HPDE6-E6E7 (cell line): Measurements from ENCODE around the gene DSTYK.
"Not testable (repeated sequence)": the region's sequence is repeated elsewhere in the genome, so short reads cannot be mapped to it uniquely, and the experiment has no call there.

Source experiments
- DNase-seq: peaks from one replicate; pipeline ENCODE4 v3.0.0; 2011; ENCODE audit warnings: missing footprints; ENCODE audit errors: extremely low spot score

The DSTYK gene

DNA sequence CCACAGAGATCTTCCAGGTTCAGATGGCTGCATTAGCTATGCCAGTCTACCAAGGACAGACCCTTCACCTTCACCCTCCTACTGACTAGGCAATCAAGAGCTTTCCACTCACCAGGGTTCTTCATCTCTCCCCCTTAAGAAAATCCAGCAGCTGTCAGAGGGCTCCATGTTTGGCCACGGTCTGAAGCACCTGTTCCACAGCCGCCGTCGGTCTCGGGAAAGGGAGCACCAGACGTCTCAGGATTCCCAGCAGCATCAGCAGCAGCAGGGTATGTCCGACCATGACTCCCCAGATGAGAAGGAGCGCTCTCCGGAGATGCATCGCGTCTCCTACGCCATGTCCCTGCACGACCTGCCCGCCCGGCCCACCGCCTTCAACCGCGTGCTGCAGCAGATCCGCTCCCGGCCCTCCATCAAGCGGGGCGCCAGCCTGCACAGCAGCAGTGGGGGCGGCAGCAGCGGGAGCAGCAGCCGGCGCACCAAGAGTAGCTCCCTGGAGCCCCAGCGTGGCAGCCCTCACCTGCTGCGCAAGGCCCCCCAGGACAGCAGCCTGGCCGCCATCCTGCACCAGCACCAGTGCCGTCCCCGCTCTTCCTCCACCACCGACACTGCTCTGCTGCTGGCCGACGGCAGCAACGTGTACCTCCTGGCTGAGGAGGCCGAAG lies 30.0 kb upstream of the DSTYK start:
- no peak for DNase-seq

GRCh38 chr1:205240569-205240968 lies 29.1 kb upstream of the DSTYK start:
- no peak for DNase-seq

DNA sequence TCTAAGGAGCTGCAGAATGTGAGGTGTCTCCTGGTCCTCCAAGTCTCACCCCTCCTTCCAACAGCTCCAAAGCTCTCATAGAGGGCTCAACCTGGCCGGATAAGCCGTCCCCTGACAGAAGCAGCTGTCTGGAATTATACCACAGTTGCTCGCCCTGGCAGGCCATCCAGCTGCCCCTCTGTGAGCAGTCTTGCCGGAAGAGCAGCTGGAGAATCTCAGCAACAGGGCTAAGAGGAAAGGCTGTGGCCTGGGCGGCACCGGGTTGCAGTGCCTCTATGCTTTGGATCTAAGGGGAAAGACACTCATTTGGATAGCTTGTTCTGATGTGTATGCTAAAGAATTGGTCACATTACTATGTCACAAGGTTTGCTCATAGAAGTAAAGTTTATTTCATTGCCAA lies 28.6 kb upstream of the DSTYK start:
- no peak for DNase-seq

GRCh38 chr1:205239078-205239477 lies 27.6 kb upstream of the DSTYK start:
- DNase-seq: no peak

DNA sequence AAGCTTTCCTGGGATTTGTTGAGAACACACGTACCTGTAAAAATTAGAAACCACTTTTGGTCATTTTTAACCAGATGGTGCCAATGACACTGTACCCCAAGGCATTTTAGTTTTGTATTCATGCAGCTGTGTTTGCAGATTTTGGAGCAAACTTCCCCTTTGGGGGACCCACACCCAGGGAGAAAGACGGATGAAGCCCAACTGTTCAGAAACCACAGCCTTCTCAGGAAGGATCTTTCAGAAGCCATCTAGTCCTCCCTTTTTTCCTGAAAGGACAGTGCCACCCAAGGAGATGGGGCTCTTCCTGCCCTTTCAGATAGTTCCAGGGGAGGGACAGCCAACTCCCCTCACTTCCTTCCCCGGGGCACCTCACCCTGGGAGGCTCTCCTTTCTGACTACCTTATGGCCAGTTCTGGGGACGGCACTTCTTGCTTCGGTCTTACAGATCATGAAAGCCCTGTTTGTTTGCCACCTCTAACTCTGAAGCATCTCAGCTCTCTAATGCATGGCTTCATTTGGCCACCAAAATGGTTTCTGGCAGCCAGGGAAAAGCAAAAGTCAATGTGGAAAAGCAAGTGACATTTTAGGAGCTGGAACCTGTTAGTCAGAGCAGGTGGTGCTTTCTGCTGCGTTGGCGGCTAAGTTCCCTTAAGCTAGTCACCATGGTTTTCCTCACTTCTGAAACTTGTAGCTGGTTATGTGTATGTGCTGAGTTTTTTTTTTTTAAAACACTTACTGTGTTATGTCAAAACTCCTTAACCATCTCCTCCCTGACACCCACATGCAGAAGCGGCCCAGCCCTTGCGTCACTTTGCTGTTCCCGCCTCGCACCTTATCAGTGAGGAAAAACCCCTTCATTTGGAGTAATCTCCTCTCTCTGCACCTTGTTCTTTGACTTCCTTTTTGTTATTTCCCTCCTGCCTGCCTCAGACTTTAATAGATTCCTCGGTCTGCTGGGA lies 26.3 kb upstream of the DSTYK start:
- no peak for DNase-seq

- no peak for DNase-seq
Measured at GRCh38 chr1:205236951-205237475, 25.5 kb upstream of the DSTYK start.

GRCh38 chr1:205236526-205236925 lies 25.0 kb upstream of the DSTYK start:
- no peak for DNase-seq

- no peak for DNase-seq
Measured at GRCh38 chr1:205235951-205236350, 24.4 kb upstream of the DSTYK start.

GRCh38 chr1:205233986-205234385 lies 22.5 kb upstream of the DSTYK start:
- DNase-seq: not testable (repeated sequence)

DNA sequence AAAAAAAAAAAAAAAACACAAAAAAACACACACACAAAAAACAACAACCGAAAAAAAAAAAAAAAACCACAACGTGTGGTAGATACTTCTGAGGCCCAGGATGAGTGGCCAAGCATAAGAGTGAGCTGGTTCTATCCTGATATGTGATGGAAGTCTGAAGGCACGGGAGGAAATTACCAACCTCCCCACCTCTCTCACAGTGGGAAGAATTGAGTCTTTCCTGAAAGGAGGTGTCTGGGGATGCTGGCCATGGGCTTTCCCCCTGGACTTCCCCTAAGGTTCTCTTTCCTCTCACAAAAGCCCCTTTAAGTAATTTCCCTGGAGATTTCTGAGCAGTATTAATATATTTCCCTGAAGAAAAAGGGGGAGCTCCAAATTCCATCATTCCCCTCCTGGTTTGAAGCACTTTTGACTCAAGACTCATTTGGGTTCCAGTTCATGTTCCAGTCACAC lies 21.5 kb upstream of the DSTYK start:
- no peak for DNase-seq

DNA sequence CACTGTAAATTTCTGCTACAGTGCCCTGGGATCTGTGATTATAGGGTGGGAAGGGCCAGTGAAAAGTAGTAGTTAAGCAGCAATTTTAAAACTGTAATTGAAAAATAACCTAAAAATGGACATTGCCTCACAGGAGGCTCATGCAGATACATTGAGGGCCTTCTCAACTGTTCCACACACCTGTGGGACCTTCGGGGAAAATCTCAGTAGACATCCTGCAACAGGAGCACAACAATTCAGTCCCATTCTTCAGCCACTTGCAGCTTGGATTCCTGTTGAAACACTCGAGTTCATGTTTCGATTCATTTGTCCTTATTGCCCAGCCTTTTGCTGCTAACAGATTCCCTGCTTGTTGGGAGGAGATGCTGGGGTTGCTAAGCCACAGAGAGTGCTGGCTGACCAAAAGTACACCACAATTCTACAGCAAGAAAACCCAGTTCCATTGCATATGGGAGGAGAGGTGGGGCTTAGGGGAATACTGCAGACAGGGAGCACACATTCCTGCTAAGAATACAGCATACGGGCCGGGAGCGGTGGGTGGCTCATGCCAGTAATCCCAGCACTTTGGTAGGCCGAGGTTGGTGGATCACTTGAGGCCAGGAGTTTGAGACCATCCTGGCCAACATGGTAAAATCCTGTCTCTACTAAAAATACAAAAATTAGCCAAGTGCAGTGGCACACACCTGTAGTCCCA lies 20.8 kb upstream of the DSTYK start:
- no peak for DNase-seq

DNA sequence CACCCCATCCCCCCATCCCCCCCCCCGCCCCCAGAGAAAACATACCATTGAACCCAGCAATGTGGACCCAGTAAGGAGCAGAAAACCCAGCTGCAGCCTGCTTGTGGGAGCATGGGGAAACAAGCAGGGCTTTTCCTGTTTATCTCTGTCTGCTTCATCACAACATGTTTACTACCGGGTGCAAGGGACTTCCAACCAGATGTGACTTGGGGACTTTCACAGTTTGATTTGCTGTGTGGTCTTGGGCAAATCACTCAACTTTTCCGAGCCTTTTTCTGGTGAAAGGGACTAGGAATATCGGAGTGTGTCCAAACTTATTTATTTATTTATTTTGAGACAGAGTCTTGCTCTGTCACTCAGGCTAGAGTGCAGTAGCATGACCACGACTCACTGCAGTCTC lies 19.5 kb upstream of the DSTYK start:
- no peak for DNase-seq

DNA sequence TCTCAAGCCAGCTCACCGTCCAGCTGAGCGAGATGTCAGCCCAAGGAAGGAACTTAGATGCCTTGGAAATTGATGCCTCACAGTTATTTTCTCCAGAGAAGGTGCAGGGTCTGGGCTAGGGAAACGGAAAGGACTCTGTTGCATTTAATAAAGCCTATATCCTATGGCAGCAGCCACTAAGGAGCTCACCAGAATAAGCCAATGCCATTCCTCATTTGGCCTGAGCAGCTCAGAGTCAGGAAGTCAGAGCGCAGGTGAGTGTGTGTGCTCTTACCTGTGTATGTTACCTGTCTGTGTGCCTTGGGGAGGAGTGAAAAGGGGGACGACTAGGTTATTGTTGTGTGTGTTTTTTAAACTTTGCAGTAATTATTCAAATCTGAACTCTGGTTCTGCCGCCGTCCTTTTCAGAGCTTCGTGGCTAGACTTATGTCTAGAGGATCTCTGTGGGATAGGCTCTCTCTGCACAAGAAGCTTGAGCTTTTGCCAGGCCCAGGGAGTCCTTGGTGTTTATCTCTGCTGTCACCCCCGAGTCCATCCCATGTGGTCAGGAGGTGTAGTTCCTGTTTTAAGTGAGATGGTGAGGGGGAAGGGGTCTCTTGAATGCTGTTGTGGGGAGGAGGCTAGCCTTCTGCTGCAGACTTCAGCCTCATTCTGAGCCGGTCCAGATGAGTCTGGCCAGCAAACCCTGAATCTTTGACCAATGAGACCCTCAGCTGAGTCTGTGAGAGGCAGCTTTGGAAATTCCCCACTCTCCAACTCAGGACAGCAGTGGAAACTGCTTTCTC lies 18.6 kb upstream of the DSTYK start:
- DNase-seq: no peak

DNA sequence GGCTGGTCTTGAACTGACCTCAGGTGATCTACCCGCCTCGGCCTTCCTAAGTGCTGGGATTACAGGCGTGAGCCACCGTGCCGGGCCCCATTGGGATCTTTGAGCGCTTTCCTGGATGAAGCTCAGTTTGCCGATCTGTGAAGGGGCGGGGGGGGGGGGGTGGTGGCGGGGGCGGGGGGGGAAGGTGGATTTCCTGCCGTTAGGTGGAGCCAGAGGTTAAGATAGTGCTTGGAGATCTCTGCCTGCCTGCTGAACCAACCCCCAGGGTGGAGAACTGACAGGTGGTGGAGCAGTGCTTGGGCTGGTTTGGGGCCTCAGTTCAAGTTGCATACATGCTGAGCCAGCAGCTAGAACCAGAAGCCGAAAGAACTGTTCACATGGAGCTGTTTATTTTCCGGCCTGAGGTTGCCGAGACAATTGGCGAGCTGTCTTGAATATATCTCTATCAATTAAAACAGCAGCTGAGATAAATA lies 17.9 kb upstream of the DSTYK start:
- DNase-seq: peak; percentile 86

DNA sequence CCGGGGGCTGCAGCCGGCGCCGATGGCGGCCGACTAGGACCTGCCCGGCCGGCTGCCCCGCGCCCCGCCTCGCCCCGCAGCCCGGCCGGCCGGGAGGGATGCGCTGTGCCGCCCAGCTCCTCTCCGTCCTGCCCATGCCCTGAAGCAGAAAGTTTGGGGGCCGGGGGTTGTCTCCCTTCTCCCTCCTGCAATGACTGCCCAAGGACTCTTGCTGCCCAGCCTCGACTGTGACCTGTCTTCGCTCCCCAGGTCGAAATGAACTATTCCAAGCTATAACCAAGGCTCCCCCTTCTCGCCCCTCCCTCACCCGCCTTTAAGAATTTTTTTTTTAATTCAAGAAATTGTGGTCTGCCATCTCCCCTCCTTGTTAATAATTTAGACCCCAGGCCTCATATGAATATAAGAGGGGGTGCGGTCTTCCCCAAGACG lies 16.6 kb upstream of the DSTYK start:
- no peak for DNase-seq

DNA sequence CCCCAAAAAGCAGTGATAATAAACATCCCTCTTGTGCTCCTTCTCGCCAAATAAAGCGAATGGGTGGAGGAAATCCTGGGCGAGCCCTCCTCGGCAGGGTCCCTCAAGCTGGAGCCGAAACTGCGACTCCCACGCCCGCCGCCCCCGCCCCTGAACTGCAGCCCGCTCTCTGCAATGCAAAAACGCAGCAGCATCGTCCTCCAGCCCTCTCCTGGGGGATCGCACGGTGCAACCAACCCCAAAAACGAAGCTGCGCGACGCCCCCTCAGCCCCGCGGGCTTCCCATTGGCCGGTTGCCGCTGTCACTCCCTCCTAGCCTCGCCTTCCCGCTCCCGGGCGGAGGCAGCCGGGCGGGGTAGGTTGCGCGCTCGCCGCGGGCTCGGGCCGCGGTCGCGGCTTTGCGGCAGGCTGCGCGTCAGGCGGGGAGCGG lies 16.1 kb upstream of the DSTYK start, which contains the start of gene TMCC2:
Gene TMCC2, plus strand, starts transcription at position 363 of the 430 bp plus-strand sequence. CDS start 619 bp downstream, outside the sequence.
- peak; percentile 84 for DNase-seq

DNA sequence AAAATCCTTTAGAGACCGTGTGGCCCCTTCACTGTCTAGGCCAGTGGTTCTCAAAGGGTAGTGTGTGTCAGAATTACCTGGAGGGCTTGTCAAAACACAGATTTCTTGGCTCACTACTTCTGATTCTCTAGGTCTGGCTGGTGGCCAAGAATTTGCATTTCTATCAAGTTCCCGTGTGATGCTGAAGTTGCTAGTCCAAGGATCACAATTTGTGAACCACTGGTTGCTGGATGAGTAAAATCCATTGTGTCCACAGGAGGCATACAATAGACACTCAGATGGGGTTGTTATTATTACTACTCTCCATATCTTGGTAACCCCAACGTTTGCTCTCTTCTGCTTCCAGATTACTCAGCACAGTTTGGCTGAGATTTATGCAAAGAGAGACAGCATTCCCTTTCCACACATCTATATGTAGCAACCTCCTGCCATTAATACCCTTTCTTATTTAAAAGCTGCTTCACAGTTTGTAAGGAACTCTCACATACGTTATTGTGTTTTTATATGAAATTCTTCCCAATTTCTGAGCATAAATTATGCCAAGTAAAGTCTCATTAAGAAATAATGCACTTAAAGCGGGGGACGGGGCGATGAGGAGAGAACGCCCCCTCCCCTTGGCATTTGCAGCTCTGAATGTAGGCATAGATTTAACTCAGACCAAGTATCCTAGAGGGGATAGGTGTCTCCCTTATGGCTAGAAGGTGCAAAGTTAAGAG lies 15.5 kb upstream of the DSTYK start:
- DNase-seq: no peak

- no peak for DNase-seq
Measured at GRCh38 chr1:205225901-205226765, 14.6 kb upstream of the DSTYK start.

DNA sequence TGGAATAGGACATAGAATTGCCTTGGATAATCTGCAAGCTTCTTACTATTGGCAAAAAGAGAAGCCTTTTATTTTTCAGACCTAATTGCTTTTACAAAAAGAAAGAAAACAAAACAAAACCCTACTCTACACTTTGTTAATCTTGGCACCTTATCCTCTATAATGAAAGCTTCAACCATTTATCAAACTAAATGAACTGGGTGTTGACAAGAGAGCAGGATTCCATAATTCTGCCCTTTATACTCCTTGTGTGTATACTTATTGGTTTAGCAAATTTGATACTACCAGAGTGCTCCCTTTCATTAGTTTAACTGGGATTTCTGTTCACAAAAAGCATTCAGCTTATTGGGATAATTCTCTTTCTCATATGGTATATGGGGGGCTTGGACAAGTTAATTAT lies 13.2 kb upstream of the DSTYK start:
- no peak for DNase-seq
